Fibroblast of skin of left quadriceps (primary cell): ENCODE results near the gene IMPA2.
"Not testable (repeated sequence)": the region's sequence is repeated elsewhere in the genome, so short reads cannot be mapped to it uniquely, and the experiment has no call there.

Experiments
- DNase-seq, 2 experiments: peaks; one replicate each; pipeline ENCODE4 v3.0.0-alpha.2; 2013; ENCODE audit warnings: low read depth in 2 of 2

IMPA2 gene

DNA sequence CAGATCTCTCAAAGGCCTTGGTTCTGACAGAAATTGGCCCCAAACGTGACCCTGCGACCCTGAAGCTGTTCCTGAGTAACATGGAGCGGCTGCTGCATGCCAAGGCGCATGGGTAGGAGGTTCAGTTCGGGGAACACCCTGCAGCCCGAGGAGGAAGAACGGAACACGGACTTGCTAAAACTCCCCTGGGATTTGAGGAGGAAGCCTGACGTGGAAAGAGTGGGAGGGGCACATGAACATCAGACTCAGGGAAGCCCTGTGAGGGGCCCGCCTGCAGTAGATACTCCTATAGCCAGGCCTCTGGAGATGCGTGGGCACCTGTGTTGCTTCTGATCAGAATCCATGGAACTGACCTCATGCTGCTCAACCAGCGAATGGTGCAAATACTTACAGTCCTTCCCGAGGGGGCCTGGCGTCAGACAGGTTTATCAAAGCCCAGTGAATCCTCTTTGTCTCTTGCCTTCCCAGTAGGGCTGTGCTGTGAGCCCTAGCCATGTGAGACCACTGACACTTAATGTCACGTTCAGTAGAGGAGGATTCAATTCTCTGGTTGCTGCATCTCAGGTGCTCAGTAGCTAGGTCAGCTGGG is 46.8 kb downstream of the IMPA2 start:
- no peak for DNase-seq

DNA sequence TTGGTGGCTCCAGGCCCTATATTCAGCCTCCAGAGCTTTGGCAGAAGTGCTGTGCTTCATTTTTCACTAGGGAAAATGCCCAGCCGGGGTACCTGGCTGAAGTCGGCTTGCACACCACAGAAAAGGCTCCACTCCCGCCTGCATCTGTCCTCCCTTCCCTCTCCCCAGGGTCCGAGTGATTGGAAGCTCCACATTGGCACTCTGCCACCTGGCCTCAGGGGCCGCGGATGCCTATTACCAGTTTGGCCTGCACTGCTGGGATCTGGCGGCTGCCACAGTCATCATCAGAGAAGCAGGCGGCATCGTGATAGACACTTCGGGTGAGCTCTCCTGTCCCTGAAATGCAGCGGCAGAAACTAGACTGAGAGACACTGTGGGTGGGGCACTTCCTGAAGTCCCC is 47.4 kb downstream of the IMPA2 start:
- DNase-seq, result no peak

DNA sequence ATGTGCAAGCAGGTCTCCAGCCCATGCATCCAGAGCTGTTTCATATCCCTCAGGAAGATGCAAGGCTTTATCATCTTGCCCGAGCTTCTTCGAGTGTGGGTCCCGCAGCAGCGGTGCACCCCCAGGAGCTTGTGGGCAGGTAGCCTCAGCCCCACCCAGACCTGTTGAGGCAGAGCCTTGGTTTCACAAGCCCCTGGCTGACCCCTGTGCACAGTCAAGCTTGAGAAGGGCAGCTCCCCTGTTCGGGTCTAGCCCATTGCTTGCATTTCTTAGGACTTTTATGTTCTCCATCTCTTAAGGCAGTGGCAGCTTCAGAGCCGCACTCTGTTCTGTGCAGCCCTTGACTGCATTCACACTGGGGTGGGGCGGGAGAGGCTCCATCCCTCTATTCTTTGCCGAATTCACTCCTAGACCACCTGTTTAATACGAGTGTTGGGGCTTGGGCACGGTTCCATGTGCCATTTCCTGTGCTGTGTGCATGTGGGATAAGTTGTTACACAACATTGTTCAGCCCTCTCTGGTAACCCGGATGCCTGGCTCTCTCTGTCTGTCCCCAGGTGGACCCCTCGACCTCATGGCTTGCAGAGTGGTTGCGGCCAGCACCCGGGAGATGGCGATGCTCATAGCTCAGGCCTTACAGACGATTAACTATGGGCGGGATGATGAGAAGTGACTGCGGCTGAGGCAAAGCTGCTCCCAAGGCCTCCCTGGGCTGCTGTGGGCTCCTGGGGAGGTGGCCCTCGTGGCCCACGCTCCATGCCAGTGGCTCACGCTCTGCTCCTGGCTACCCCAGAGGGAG is 48.7 kb downstream of the IMPA2 start:
- DNase-seq, result no peak

DNA sequence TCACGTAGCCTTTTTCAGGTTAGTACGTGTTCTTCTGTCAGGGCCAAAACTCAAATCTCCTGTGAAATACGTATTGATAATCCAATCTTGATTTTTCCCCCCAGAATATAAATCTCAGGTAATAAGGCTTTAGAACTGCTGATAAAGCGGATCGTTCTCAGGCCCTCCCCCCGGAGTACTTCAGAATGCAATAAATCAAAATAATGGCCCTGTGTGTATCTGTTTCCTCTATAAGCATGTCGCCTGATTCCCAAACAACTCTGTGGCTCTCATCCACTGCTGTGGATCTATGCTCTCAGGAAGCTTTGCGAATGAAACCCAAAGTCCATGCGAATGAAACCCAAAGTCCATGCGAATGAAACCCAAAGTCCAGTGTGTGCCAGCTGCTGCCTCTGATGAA is 49.4 kb downstream of the IMPA2 start:
- DNase-seq, result no peak

DNA sequence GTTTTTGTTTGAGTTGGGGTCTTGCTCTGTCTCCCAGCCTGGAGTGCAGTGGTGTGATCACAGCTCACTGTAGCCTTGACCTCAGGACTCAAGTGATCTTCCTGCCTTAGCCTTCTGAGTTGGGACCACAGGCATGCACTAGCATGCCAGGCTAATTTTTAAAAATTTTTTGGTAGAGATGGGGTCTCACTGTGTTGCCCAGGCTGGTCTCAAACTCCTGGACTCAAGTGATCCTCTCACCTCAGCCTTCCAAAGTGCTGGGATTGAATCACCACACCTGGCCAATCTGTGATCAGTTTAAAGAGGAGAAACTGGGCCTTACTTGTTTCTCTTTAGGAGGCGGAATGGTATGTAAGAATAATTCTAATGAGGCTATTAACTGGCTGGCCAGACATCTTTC is 49.9 kb downstream of the IMPA2 start:
- DNase-seq, result no peak

DNA sequence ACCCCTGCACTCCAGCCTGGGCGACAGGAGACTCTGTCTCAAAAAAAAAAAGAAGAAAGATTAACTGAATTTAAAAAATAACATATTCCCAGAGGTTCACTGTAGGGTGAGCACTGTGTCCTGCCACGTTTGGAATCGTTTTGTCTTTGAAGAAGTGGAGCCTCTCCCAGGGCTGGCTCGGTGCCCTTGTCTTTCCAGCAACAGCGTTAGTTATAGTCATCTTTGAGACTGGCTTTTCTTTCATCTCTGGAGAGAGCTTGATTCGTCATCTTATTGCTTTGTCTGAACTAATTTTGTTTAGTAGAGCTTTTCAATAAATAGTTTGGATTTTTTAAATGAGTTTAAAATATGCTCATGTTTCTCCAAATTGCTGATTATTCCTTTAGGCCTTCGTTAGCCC is 50.5 kb downstream of the IMPA2 start:
- DNase-seq, result peak; percentile 50 to 53

DNA sequence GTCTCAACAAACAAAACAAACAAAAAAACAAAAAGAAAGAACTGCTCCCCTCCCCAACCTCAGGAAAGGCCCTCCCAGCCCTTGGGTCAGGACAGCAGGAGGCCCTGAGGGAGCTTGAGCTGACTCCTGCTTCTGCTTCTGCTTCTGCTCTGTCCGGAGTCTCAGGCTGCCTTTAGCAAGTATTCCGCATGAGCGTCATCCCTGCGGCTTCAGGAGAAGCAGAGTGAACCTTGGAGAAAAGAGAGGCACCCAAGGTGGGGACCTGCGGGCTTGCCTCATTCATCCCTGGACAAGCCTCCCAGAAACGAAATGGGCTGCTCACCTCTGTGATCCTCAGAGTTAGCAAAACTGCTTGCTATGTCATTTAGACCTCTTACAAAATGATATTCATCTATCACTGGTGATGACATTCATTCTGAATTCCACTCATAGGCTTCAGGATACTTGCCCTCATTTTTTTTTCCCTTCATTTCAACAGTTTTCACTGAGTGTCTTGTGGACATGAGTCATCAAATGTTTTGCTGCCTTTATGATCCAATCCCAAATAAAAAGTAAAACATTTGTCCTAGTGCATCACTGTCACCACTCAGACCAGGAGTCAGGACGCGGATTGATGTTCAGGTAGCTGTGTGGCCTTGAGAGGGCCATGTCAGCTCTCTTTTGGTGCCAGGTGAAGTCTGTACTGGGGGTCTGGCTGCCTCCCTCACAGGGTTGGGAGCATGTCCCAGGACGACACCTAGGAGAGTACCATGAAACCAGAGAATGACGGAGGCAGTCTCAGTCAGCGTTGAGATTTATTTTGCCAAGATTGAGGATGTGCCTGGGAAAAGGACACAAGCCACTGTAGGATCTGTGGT is 51.7 kb downstream of the IMPA2 start:
- DNase-seq, result peak; percentile 51 to 56

DNA sequence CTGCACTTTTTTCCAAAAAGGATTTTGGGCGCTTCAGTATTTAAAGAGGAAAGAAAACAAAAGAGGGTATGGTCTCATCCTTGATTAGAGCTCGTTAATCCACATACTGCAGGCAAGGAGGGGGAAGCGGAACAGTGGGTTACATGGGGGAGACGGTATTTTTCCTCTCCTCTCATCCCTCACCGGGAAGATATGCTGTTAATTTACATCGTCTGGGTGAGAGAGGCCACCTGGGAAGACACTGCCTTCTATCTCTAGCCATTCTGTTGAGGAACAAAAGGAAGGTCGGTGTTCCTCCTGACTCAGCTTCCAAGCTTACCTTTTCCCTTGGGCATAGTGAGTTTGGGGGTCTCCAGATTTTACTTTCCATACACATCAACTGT is 52.3 kb downstream of the IMPA2 start:
- no peak for DNase-seq

DNA sequence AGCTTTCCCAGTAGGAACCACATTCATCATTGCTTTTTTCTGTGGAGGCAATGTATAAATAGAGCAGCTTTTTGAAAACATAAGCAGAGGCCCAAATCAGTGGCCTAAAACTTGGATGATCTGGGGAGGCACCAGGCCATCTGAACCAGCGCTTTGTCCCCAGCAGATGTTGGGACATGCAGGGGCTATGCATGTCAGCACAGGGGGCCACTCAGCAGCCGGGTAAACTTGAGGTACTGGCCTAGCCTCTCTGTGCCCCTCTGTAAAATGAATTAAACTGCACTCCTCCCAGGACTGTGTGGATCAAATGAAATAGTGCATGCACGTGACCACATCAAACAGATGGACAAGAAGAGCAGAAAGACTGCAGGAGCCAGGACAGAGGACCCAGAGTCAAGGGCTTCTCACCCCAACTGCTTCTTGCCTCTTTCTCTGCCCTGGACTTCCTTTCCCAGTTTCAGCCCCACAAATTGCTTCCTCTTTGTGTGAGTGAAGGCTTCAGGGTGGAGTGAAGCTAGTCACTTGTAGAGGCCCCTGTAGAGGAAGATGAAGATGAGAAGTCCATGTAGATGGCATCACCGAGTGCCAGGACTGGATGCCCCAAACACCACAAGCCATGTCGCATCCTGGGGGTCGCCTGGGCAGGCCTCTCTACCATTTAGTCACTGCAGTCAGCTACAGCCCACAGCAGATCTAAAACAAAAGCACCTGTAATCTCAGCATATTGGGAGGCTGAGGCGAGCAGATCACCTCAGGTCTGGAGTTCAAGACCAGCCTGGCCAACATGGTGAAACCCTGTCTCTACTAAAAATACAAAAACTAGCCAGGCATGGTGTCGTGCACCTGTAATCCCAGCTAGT is 53.2 kb downstream of the IMPA2 start:
- DNase-seq, result no peak

DNA sequence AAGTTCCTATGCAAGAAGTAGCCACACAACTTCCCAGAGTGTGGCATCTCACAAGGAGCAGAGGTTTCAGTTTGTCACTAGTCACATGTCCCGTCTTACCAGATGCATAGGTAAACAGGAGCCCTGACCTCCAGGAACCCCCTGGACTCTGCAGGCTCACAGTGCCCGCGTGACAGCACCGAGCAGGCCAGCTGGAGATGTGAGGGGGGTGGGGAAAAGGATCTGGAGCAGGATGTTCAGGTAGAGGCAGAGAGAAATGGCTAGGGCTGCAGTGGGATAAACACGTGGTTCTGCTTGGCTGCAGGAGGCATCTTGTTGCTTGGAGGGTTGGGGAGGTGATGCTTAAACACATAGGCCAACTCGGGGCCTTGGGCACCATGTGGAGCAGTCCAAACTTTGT is 54.2 kb downstream of the IMPA2 start:
- no peak for DNase-seq

DNA sequence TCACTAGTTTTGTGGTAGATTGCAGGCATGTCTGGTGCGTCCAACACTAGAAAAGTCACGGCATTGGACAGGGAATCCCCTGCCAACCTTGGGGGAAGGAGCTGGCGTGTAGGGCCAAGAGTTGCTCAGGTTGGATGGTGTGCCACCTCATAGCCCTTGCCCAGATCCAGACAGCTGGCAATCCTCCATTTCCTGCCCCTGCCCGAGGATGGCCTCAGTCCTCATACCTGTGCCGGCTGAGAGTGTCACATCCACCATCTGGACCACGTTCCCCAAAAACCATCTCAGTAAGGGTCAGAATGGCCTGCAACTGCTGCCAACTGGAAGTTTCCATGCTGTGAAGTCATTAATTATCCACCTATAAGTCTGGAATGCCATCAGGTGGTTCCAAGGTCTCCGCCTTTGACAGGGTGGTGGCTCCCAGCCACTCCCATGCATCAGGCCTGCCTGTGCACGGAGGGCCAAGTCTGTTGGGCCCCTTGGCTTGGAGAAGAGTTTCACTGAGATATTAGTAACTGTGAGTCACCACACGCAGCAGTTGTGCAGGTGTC is 55.0 kb downstream of the IMPA2 start:
- no peak for DNase-seq

DNA sequence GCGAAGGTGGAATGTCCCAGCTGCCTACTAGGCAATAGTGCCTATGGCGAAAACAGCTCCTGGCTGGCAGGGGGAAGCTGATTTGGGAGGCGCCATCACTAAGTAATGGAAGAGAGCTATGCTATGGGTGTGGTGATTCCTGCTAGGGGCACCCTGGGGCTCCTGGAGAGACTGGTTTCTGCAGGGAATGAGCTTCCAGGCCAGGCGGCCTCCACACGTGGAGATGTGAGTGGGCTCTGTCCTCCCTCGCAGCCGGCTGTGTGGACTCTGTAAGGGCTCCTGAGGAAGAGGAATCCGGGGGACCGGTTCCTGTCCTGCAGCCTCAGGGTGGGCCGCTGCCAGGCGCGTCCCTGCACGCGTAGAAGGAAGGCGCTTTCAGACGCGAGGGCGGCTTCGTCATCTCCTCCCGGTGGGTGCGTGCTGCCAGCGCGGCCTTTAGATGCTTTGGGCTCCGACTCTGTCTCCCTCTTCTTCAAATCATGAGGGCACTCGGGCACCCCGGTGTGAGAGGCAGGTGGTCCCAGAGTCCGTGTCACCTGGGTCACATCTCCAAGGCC is 56.9 kb downstream of the IMPA2 start:
- no peak for DNase-seq

DNA sequence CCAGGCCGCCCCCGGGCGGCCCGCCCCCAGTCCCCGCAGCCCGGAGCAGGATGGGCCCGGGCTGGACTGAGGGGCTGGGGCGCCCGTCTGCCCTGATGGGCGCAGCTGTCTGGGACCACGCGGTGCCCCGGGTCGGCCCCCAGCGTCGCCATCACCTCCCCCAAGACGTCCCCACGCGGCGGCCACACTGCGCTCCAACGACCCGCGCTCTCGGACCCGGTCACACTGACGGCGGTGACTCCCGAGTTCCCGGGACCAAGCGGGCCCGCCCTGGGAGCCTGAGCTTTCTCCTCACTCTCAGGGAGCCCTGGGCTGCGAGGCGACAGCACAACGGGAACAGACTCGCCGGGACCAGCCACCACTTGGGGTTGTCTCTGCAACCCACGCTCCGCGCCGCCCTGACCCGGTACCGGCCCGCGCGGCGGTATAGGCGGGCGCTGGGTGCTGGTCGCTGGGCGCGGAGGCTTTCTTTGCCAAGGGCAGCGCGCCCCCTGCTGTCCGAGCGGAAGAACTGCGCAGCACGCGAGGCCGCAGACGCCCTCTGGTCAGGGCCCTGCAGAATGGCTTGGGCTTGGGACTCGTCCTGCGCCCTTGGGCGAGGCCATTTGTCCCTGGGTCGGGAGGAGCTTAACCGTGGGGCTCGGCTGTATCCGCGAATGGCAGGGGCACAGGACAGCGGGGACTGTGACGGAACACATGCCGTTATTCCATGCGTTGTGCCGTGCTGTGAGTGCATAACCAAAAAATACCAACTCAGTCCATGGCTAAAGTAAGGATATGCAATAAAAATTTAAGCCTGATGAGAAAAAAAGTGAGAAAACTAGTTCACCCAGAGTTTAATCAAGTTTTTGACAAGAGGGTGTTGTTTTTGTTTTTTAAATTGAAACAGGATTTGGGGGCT is 57.6 kb downstream of the IMPA2 start:
- DNase-seq, result peak in 1 of 2 experiments; percentile 38

DNA sequence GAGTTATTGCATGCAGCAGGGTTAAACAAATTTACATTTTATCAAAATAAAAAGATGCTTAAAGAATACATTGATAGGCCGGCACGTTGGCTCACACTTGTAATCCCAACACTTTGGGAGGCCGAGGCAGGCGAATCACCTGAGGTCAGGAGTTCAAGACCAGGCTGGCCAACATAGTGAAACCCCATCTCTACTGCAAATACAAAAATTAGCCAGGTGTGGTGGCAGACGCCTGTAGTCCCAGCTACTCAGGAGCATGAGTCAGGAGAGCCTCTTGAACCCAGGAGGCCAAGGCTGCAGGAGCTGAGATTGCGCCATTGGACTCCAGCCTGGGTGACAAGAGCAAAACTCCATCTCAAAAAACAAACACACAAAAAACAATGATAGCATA is 58.2 kb downstream of the IMPA2 start:
- not testable (repeated sequence) for DNase-seq

DNA sequence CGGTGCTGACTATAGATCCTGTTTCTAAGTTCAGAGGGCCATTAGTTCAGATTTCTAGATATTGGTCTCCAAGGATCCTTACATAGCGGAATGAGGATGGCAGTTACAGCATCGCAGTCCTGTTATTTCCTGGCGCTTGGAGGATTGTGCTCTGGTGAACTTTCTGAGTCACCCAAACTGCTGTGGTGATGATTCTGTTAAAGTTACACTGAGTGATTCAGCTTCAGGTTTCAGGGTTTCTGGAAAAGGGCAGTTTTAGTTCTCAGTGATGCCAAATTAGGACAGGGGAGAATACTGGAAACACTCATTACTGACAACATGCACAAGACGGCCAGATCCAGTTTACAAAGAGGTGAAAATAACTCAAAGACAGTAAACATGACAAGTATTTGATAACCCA is 60.3 kb downstream of the IMPA2 start:
- peak; percentile 75 to 76 for DNase-seq

DNA sequence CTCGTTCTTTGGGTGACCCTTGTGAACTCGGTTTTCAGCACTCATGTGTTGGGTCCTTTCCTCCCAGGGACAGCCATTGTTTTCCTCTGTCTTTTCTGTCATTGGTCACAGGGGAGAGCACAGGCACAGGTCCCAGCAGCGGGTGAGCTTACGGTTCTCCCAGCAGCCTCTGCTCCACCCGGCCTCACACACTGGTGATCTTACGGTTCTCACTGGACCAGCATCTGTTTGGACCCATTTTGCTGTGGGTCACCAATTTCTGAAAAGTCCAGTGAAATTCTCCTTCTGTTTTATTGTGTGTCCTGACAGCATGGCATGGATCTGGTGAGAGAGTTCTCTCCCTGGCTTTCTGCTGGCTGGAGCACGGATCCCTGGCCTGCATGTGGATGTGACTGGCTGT is 62.5 kb downstream of the IMPA2 start:
- no peak for DNase-seq

DNA sequence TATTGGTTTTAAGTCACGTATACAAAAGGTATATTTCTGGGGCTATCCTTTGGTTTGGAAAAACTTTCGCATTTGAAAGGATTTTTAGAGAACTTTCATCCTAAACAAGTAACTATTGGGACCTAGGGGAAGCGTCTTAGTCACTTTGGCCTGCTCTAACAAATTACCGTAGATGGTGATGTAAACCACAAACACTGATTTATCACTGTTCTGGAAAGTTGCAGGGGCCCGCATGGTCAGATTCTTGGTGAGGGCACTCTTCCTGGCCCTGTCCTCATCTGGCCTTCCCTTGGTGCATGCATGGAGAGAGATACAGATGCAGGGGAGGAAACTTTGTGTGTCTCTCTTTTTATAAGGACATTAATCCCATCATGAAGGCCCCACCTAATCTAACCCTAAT is 63.3 kb downstream of the IMPA2 start:
- no peak for DNase-seq

DNA sequence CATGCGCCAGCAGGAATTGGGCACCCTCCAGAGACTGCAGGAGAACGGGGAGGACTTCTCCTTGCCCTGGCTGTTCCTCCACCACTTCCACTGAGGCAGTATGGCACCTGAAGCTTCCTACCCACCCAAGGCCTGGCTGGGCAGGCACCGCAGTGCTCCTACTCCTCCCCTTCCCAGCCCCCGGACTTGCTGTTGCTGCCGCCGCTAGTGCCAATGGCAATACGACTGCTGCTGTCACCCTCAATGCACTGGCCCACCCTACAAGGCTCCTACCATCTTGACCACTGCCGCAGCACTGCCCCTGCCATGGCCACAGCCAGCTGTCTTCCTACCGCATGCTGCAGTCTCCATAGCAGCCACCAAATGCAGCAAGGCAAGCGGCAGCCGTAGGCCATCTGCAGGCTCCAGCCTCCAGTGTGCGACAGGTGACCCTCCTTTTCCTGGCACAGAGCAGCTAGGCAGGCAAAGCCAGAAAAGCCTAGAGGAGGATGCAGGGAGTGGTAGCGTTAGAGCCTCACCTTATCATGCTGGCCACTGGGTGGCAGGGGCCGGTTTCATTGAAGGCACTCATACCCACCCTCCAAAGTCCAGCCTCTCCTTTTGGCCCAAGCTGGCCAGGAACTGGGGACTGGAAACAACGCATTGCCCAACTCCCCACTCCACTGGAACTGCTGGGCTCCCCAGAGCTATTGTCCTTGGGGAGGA is 64.9 kb downstream of the IMPA2 start:
- no peak for DNase-seq

DNA sequence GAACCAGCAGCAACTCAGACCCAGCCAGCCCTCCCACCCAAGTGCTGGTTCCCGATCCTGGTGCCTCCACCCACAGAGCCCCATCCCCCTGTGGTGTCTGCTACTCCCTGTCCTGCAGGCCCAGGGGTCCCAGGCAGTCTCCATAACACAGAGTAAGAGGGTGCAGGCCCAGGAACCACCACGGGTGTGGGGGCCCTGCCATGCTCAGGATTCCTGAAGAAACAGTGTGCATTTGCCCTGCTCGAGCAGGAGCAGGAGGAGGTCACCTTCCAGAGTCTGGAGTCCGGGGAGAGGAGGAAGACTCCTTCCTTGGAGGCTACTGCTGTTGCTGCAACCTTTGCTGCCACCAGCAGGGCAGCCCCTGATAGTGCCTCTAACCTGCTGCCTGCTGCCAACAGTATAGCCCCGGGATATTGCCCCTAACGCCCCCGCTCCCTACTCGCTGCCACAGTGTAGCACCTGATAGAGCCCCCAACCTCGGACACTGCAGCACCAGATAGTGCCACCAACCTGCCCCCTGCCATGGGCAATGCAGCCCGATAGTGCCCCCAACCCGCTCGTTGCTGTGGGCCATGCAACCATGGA is 65.5 kb downstream of the IMPA2 start:
- no peak for DNase-seq
